ENCODE data around the gene CCRL2. TPM values are rescaled to one million over a fixed set of nuclear protein-coding genes. Genes with fewer than 3 reads are reported as not detected.

The CCRL2 gene
- total RNA-seq, 6 donors from 2014 or later = 4.2 to 25.5 (median 13.7) TPM

DNA sequence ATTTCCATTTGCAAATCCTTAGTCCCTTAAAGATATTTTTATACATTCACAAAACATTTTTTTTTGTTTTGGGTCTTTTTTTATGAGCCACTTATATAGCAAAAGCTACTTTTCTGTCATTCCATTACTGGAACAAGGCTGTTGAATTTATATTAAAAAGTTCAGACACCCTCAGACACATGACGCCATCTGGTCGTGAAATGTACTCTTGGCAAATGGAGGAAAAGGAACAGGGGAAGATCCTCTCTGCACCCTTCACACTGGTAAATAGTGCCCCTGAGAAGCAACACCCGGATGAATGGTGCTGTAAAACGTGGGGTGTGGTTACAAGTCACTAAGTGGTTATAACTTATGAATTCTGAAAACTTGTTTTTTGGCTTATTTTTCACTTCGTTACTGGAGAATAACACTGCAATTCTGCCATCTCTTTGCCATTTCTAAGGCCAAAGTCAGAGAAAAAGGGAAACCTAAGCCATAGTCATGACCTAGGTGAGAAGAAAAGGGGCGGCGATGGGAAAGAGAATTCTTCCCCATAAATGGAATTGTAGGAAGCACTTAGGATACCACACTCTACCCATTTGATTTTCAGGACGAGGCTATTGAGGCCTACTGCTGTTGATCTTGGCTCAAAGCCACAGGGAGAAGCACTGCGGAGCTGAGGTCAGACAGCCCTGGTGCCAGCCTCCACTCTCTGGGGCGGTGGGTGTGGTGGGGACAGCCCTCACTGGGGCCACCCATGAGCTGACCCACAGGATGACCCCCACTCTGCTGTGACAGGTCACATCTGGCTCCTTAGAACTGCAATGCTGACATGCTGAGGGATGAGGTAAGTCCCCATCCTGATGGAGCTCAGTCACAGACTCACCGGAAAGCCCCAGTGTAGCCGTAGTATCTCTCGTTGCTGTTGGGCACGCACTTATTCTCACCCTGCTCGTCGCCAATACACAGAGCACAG lies 35.8 kb downstream of the CCRL2 start:
- no peaks in the 10 kb centered on the region for H3K9me3 ChIP-seq
- H3K27ac ChIP-seq = no peak overlapping the region
- peaks cover 0 to 12% (median 0%) of the 10 kb centered on the region in 4 donors for H3K36me3 ChIP-seq
- DNase-seq = no peak
- TF ChIP-seq POLR2A (IDR thresholded peaks at IDR 0.05) (no peak), EP300 (IDR thresholded peaks at IDR 0.05) (no peak)
- TF ChIP-seq, protein P1, sequence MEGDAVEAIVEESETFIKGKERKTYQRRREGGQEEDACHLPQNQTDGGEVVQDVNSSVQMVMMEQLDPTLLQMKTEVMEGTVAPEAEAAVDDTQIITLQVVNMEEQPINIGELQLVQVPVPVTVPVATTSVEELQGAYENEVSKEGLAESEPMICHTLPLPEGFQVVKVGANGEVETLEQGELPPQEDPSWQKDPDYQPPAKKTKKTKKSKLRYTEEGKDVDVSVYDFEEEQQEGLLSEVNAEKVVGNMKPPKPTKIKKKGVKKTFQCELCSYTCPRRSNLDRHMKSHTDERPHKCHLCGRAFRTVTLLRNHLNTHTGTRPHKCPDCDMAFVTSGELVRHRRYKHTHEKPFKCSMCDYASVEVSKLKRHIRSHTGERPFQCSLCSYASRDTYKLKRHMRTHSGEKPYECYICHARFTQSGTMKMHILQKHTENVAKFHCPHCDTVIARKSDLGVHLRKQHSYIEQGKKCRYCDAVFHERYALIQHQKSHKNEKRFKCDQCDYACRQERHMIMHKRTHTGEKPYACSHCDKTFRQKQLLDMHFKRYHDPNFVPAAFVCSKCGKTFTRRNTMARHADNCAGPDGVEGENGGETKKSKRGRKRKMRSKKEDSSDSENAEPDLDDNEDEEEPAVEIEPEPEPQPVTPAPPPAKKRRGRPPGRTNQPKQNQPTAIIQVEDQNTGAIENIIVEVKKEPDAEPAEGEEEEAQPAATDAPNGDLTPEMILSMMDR (IDR thresholded peaks at IDR 0.05) = peak in 5 of 6 experiments; percentile 47 to 74 (median 55)
- WGBS, 2 donors = 72 to 86% methylated on average over 16 of the region's 16 CpGs
- peak in 1 of 2 donors; percentile 60 for ATAC-seq (ENCODE audit: low FRiP score in 2 of 2)
- H3K4me1 ChIP-seq = peaks cover 0 to 8% (median 3%) of the 10 kb centered on the region in 4 donors
- H3K4me3 ChIP-seq = no peak overlapping the region
- no peaks in the 10 kb centered on the region for H3K27me3 ChIP-seq

DNA sequence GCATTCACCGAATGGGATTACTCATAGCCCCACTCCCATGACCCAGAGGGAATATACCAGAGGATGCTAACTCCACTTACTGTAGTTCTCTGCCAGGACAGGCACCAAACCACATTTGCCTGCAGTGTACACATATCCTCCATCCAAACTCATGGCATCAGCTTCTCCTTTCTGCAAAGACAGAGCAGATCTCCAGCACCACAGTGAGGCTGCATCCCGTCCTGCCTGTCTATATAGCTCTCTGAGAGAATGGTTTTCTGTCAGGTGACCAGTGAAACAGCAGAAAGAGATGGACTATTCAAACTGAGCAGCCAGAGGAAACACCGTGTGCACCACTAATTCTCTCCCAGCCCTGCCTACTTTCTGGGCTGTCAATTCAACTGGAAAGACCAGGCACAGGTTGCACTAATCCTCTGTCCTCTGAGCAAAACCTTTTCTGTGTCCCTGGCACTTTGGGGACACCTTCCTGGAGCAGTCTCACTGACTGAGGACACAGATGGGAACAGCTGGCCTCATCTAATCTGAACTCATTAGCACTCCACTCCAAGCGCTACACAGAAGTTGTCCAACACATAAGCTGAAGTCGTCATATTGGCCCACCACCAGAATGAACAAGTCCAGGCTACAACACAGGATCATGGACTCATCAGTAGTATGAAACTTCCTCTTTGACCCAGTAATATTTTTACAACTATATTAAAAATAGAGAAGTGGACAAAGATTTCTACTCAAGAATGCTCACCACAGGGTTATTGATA lies 40.3 kb downstream of the CCRL2 start:
- no peaks in the 10 kb centered on the region for H3K27me3 ChIP-seq
- no peak for DNase-seq
- H3K4me1 ChIP-seq = peaks cover 0 to 7% (median 3%) of the 10 kb centered on the region in 4 donors
- H3K4me3 ChIP-seq = no peak overlapping the region
- no peak overlapping the region for H3K27ac ChIP-seq
- WGBS, 2 donors = 66 to 68% methylated on average over 5 of the region's 5 CpGs
- no peaks in the 10 kb centered on the region for H3K9me3 ChIP-seq
- ATAC-seq (ENCODE audit: low FRiP score in 2 of 2) = no peak
- peaks cover 0 to 7% (median 0%) of the 10 kb centered on the region in 4 donors for H3K36me3 ChIP-seq
- TF ChIP-seq, protein P1 (IDR thresholded peaks at IDR 0.05) = no peak
- no peak for TF ChIP-seq POLR2AphosphoS5 (IDR thresholded peaks at IDR 0.05)
- no peak for TF ChIP-seq POLR2A (IDR thresholded peaks at IDR 0.05)

DNA sequence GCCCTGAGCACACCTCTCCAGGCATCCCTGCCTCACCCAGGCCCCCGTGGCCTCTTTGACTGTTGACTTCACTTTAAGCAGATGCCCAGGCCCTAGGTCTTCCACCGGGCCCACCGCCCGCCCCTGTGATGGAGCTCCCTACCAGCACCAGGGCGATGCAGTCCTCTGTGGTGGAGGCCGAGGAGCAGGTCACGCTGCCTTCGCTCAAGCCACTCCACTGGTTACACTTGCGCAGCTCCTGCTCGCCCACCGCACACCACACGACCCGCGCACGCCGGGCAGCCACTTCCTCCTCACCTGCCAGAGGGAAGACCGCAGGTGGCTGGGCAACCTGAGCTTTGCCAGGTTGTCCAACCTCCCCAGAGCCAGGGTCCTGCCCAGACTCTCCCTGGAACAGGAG lies 41.7 kb downstream of the CCRL2 start:
- H3K4me3 ChIP-seq = no peak overlapping the region
- no peaks in the 10 kb centered on the region for H3K4me1 ChIP-seq
- peaks cover 0 to 7% (median 0%) of the 10 kb centered on the region in 4 donors for H3K36me3 ChIP-seq
- H3K27ac ChIP-seq = no peak overlapping the region
- peak in 1 of 2 donors; percentile 63 for DNase-seq
- TF ChIP-seq, protein P1 (IDR thresholded peaks at IDR 0.05) = no peak
- TF ChIP-seq POLR2AphosphoS5 (IDR thresholded peaks at IDR 0.05) = no peak
- no peak for TF ChIP-seq POLR2A (IDR thresholded peaks at IDR 0.05)
- TF ChIP-seq EP300 (IDR thresholded peaks at IDR 0.05) = no peak
- no peaks in the 10 kb centered on the region for H3K27me3 ChIP-seq
- ATAC-seq (ENCODE audit: low FRiP score in 2 of 2) = peak in 1 of 2 donors; percentile 38
- H3K9me3 ChIP-seq = no peaks in the 10 kb centered on the region
- 92 to 94% methylated on average over 12 to 17 of the region's 17 CpGs for WGBS, 2 donors

DNA sequence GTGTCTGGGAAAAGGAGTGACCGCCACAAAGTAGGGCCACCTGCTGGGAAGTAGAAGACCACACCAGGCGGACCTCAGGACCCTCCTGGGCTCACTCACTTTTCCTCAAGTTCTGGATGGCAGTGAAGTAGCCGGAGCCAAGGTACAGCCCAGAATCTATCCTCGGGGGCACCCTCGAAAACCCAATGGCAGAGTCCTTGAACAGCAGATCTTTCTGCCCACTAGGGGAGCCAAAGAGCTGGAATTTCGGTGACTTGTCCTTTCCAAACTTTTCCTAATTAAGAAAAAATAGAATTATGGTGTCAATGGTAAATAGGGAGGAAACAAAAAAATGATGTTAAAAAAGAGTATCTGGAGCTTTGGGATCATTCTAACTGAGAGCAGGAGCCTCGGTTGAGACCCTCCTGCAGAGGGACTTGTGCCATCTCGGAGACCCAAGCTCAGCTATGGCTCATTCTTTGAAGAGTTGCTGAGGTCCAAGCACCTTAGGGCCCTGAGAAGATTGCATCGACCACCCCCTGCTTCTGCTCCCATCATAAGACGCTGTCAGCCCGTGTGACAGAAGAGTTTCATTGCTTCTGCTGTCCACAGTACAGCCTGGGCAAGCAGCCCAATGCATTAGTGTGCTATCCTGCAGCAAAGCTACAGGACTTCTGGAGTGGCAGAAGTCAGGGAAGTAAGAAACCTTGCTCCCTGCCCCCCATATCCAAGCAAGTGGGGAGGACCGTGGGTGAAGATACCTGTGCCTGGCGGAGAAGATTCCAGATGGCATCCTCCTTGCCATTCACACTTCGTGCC lies 42.9 kb downstream of the CCRL2 start:
- no peak for ATAC-seq (ENCODE audit: low FRiP score in 2 of 2)
- Histone ChIP-seq H3K4me3 (no peak overlapping the region), H3K27ac (no peak overlapping the region), H3K4me1 (no peaks in the 10 kb centered on the region), H3K36me3 (peaks cover 0 to 1% (median 0%) of the 10 kb centered on the region in 4 donors), H3K27me3 (no peaks in the 10 kb centered on the region), H3K9me3 (no peaks in the 10 kb centered on the region)
- TF ChIP-seq, protein P1 (IDR thresholded peaks at IDR 0.05) = peak in 5 of 6 experiments; percentile 9 to 58 (median 30)
- TF ChIP-seq EP300 (IDR thresholded peaks at IDR 0.05) (no peak), POLR2AphosphoS5 (IDR thresholded peaks at IDR 0.05) (no peak)
- WGBS, 2 donors = 76 to 77% methylated on average over 11 to 14 of the region's 14 CpGs
- no peak for DNase-seq

All from upper lobe of left lung (tissue), 6 donors.